ENCODE data around the gene LTO1. TPM values are rescaled to one million over a fixed set of nuclear protein-coding genes. Genes with fewer than 3 reads are reported as not detected.

Gene LTO1
- total RNA-seq, 1 experiment from 2014 or later = 37.5 TPM

GRCh38 chr11:69707176-69707575 is 32.0 kb upstream of the LTO1 start:
- no peak for DNase-seq
- Histone ChIP-seq H4K20me1 (ENCODE audit: low read length) (no peaks in the 10 kb centered on the region), H3K4me3 (ENCODE audit: low read length) (no peak overlapping the region), H3F3A (ENCODE audit: low read length, unreplicated experiment) (no peaks in the 10 kb centered on the region), H3K9ac (ENCODE audit: low read length) (no peak overlapping the region), H3K9me2 (replicated peaks; ENCODE audit: low read length) (no peaks in the 10 kb centered on the region), H2AFZ (ENCODE audit: low read length) (no peak overlapping the region), H3K79me2 (ENCODE audit: low read length) (no peaks in the 10 kb centered on the region), H3K27ac (ENCODE audit: low read length) (no peak overlapping the region), H3K4me1 (ENCODE audit: insufficient read depth, low read length) (peaks cover 5% of the 10 kb centered on the region; the same call in 1 of the 2 replicates), H3K36me3 (ENCODE audit: low read depth, low read length) (no peaks in the 10 kb centered on the region), H3K27me3 (ENCODE audit: low read length) (no peaks in the 10 kb centered on the region), H3K4me2 (ENCODE audit: low read length) (no peak overlapping the region), H3K9me3 (ENCODE audit: low read length) (no peaks in the 10 kb centered on the region)
- TF ChIP-seq EZH2phosphoT487 (IDR thresholded peaks at IDR 0.05; ENCODE audit: borderline replicate concordance, low read length) = no peak
- no peak for TF ChIP-seq EZH2 (IDR thresholded peaks at IDR 0.05; ENCODE audit: low read length, unreplicated experiment)
- TF ChIP-seq, protein P1, sequence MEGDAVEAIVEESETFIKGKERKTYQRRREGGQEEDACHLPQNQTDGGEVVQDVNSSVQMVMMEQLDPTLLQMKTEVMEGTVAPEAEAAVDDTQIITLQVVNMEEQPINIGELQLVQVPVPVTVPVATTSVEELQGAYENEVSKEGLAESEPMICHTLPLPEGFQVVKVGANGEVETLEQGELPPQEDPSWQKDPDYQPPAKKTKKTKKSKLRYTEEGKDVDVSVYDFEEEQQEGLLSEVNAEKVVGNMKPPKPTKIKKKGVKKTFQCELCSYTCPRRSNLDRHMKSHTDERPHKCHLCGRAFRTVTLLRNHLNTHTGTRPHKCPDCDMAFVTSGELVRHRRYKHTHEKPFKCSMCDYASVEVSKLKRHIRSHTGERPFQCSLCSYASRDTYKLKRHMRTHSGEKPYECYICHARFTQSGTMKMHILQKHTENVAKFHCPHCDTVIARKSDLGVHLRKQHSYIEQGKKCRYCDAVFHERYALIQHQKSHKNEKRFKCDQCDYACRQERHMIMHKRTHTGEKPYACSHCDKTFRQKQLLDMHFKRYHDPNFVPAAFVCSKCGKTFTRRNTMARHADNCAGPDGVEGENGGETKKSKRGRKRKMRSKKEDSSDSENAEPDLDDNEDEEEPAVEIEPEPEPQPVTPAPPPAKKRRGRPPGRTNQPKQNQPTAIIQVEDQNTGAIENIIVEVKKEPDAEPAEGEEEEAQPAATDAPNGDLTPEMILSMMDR (conservative IDR thresholded peaks at IDR 0.05; ENCODE audit: low read depth, low read length) = no peak
- ChIA-PET CTCF (no interaction called here), POLR2A (ENCODE audit: unreplicated experiment) (no interaction called here)
- intact Hi-C loops (cut with micrococcal nuclease) = loop anchor here (5.0 kb wide), 1 partner anchor 490 kb away; no protein-coding TSS in a partner anchor
- no peak for ATAC-seq
- no TSS peak for BruUV-seq (replicated peaks)

DNA sequence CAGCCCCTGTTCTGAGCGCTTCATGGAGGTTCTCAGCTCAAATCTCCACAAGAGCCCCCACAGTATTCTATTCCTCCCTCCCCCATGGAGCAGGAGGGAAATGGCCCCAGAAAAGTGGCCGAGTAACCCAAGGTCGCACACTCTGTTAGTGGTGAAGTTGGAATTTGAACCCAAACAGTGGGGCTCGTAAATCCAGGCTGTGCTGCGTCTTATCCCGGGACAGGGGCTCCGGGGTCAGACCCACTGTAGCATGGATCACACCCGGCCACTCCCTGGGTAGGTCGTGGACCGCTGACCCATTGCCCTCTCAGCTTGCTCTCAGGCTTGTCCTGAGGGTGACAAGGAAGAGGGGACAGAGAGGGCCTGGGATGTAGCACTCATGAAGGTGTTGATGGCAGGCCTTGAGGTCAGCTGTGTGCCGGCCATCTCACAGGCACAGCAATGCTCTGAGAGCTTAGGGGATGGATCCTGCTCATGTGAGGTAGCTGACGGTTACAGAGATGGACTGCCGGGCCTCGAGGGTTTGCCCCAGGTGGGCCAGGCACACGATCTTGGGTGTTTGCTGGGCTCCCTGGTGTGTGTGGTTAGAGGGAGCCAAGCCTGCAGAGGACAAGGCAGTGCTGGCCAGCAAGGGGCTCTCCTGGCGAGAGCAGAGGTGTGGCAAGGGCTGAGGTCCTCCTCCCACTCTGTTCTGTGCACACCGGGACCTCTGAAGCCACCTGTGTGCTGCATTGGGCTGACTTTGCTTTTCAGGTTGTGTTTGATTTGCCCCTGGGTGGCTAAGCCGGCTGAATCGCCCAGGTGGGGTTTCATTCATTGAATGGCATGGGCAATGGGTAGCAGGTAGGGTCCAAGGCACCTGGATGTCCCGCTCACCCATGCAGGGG is 31.0 kb upstream of the LTO1 start:
- Histone ChIP-seq H3F3A (ENCODE audit: low read length, unreplicated experiment) (no peaks in the 10 kb centered on the region), H2AFZ (ENCODE audit: low read length) (no peak overlapping the region), H3K4me2 (ENCODE audit: low read length) (no peak overlapping the region), H3K36me3 (ENCODE audit: low read depth, low read length) (no peaks in the 10 kb centered on the region), H3K27ac (ENCODE audit: low read length) (no peak overlapping the region), H3K9ac (ENCODE audit: low read length) (no peak overlapping the region), H3K9me2 (replicated peaks; ENCODE audit: low read length) (no peaks in the 10 kb centered on the region), H3K9me3 (ENCODE audit: low read length) (no peaks in the 10 kb centered on the region), H4K20me1 (ENCODE audit: low read length) (no peaks in the 10 kb centered on the region), H3K4me3 (ENCODE audit: low read length) (no peak overlapping the region), H3K79me2 (ENCODE audit: low read length) (no peaks in the 10 kb centered on the region), H3K27me3 (ENCODE audit: low read length) (no peaks in the 10 kb centered on the region), H3K4me1 (ENCODE audit: insufficient read depth, low read length) (peaks cover 5% of the 10 kb centered on the region; the same call in 1 of the 2 replicates)
- ChIA-PET POLR2A (ENCODE audit: unreplicated experiment) (interaction anchor here (0.6 kb wide), 1 partner anchor 252 kb away, joined by 3 read pairs; no protein-coding TSS in a partner anchor), CTCF (no interaction called here)
- BruUV-seq (replicated peaks) = no TSS peak
- intact Hi-C loops (cut with micrococcal nuclease) = loop anchor here (5.0 kb wide), 1 partner anchor 491 kb away; no protein-coding TSS in a partner anchor
- TF ChIP-seq EZH2 (IDR thresholded peaks at IDR 0.05; ENCODE audit: low read length, unreplicated experiment) = no peak
- TF ChIP-seq, protein P1 (conservative IDR thresholded peaks at IDR 0.05; ENCODE audit: low read depth, low read length) = no peak
- no peak for TF ChIP-seq EZH2phosphoT487 (IDR thresholded peaks at IDR 0.05; ENCODE audit: borderline replicate concordance, low read length)
- ATAC-seq (no peak), DNase-seq (no peak)

Measured in PC-3 (cell line).